Activated naive CD8-positive, alpha-beta T cell treated with anti-CD3 and anti-CD28 coated beads, Interleukin-2, amount 10 ng/mL, durations not matched to agents 7 days and 5 days (primary cell): ENCODE measurements around the gene ENTPD7. TPM values are rescaled to one million over a fixed set of nuclear protein-coding genes. Genes with fewer than 3 reads are reported as not detected.

ENCODE experiments used
- ATAC-seq: fragments of 150-1000 bp; cut with Tn5 transposase; one replicate; pipeline ENCODE4 v1.10.0; 2021; ENCODE audit warnings: low read depth, moderate library complexity
- POLR2A ChIA-PET: fragments of 350-600 bp; sonication (Branson Sonifier 250); formaldehyde crosslinking; loops from one replicate; lab custom pipeline; 2021; ENCODE audit warnings: antibody characterized with exemption; lab: Charles Lee
- DNase-seq: peaks from one replicate; pipeline ENCODE4 v3.0.0; 2021
- H3K27ac Mint-ChIP-seq: one replicate; pipeline ENCODE4 v1.8.0; 2022; ENCODE audit warnings: mild to moderate bottlenecking, mixed read lengths
- H3K27me3 Mint-ChIP-seq: one replicate; pipeline ENCODE4 v1.8.0; 2022; ENCODE audit warnings: mild to moderate bottlenecking, moderate library complexity, mixed read lengths
- H3K36me3 Mint-ChIP-seq: one replicate; pipeline ENCODE4 v1.8.0; 2021; ENCODE audit warnings: mild to moderate bottlenecking, mixed read lengths
- H3K4me1 Mint-ChIP-seq: one replicate; pipeline ENCODE4 v1.8.0; 2021; ENCODE audit warnings: mixed read lengths
- H3K4me3 Mint-ChIP-seq: one replicate; pipeline ENCODE4 v1.8.0; 2022; ENCODE audit warnings: mild to moderate bottlenecking, moderate library complexity, mixed read lengths
- H3K9me3 Mint-ChIP-seq: one replicate; pipeline ENCODE4 v1.8.0; 2021; ENCODE audit warnings: mixed read lengths
- total RNA-seq, 2 experiments: library from RNA; stranded (reverse); gene quantifications; one replicate each; pipeline ENCODE4 v1.2.3, GENCODE V29; 2021

ENTPD7 gene
- total RNA-seq, 2 experiments from 2014 or later, result 3.3 to 3.5 TPM

- H3K4me1 Mint-ChIP-seq, result peaks cover 16% of the 10 kb centered on the region
- H3K4me3 Mint-ChIP-seq, result no peak overlapping the region
- POLR2A ChIA-PET, result no interaction called here
- H3K9me3 Mint-ChIP-seq, result no peaks in the 10 kb centered on the region
- ATAC-seq (no peak), DNase-seq (no peak)
- H3K27me3 Mint-ChIP-seq, result no peaks in the 10 kb centered on the region
- no peak overlapping the region for H3K27ac Mint-ChIP-seq
- peaks cover 7% of the 10 kb centered on the region for H3K36me3 Mint-ChIP-seq
Measured at GRCh38 chr10:99681553-99681952, 22.2 kb downstream of the ENTPD7 start.

DNA sequence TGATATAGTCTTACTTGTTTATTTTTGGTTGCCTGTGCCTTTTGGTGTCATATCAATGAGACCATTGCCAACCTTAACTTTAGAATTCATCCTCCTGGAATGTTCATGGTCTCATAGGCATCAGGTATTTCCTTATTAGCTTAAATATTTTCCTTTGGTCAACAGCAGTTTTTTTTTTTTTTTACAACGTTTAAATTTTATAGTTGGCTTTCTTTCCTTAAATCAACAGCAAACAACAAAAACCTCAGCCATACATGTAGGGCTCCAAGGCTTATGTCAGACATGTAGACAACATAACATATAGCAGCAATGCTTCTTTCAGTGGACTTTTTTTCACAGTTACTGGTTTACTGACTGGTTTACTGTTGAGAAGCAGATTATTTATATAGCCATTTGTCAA lies 22.7 kb downstream of the ENTPD7 start:
- Mint-ChIP-seq H3K4me3 (no peak overlapping the region), H3K9me3 (no peaks in the 10 kb centered on the region), H3K27me3 (no peaks in the 10 kb centered on the region), H3K4me1 (peaks cover 12% of the 10 kb centered on the region), H3K36me3 (peaks cover 5% of the 10 kb centered on the region), H3K27ac (no peak overlapping the region)
- ATAC-seq, result no peak
- no peak for DNase-seq
- POLR2A ChIA-PET, result no interaction called here

GRCh38 chr10:99682752-99683151 lies 23.4 kb downstream of the ENTPD7 start:
- DNase-seq (no peak), ATAC-seq (peak; percentile 54)
- Mint-ChIP-seq H3K4me3 (no peak overlapping the region), H3K9me3 (no peaks in the 10 kb centered on the region), H3K36me3 (peaks cover 5% of the 10 kb centered on the region), H3K4me1 (peaks cover 12% of the 10 kb centered on the region), H3K27ac (no peak overlapping the region), H3K27me3 (no peaks in the 10 kb centered on the region)
- POLR2A ChIA-PET, result no interaction called here

- peak overlapping the region; percentile 34 for H3K27ac Mint-ChIP-seq
- no peaks in the 10 kb centered on the region for H3K27me3 Mint-ChIP-seq
- peaks cover 8% of the 10 kb centered on the region for H3K4me1 Mint-ChIP-seq
- no peak for DNase-seq
- H3K36me3 Mint-ChIP-seq, result peaks cover 2% of the 10 kb centered on the region
- no peak overlapping the region for H3K4me3 Mint-ChIP-seq
- POLR2A ChIA-PET, result no interaction called here
- no peak for ATAC-seq
- H3K9me3 Mint-ChIP-seq, result no peaks in the 10 kb centered on the region
Measured at GRCh38 chr10:99685597-99685967, 26.3 kb downstream of the ENTPD7 start.

- DNase-seq (no peak), ATAC-seq (no peak)
- Mint-ChIP-seq H3K27ac (no peak overlapping the region), H3K36me3 (peaks cover 7% of the 10 kb centered on the region), H3K9me3 (no peaks in the 10 kb centered on the region), H3K4me1 (peaks cover 8% of the 10 kb centered on the region), H3K4me3 (no peak overlapping the region), H3K27me3 (no peaks in the 10 kb centered on the region)
- POLR2A ChIA-PET, result no interaction called here
Measured at GRCh38 chr10:99689461-99689860, 30.2 kb downstream of the ENTPD7 start.

DNA sequence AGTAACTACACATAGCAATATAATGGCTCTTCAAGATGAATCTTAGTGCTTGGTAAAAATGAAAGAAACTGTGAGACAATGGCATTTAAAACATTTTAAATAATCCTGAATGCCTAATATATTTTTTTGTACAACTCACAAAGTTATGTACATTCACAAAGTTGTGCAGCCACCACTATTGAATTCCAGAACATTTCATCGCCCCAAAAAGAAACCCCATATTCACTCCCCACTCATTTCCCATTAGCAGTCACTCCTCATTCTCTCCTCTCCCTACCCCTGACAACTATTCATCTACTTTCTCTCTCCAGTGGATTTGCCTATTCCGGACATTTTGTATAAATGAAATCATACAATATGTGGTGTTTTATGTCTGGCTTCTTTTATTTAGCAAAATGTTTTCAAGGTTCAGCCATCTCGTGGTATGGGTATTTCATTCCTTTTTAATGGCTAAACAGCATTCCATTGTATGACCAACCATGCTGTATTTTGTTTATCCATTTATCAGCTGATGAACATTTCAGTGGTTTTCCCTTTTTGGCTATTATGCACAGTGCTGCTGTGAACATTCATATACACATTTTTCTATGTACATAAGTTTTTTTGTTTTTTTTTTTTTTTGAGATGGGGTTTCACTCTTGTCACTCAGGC lies 34.7 kb downstream of the ENTPD7 start:
- Mint-ChIP-seq H3K36me3 (peaks cover 10% of the 10 kb centered on the region), H3K4me1 (no peaks in the 10 kb centered on the region), H3K27ac (no peak overlapping the region), H3K27me3 (no peaks in the 10 kb centered on the region), H3K4me3 (no peak overlapping the region), H3K9me3 (no peaks in the 10 kb centered on the region)
- DNase-seq (no peak), ATAC-seq (no peak)
- POLR2A ChIA-PET, result no interaction called here

GRCh38 chr10:99695761-99696160 lies 36.5 kb downstream of the ENTPD7 start:
- no peak overlapping the region for H3K27ac Mint-ChIP-seq
- POLR2A ChIA-PET, result no interaction called here
- no peak for ATAC-seq
- no peak for DNase-seq
- no peak overlapping the region for H3K4me3 Mint-ChIP-seq
- H3K4me1 Mint-ChIP-seq, result no peaks in the 10 kb centered on the region
- peaks cover 12% of the 10 kb centered on the region for H3K36me3 Mint-ChIP-seq
- H3K27me3 Mint-ChIP-seq, result no peaks in the 10 kb centered on the region
- no peaks in the 10 kb centered on the region for H3K9me3 Mint-ChIP-seq

DNA sequence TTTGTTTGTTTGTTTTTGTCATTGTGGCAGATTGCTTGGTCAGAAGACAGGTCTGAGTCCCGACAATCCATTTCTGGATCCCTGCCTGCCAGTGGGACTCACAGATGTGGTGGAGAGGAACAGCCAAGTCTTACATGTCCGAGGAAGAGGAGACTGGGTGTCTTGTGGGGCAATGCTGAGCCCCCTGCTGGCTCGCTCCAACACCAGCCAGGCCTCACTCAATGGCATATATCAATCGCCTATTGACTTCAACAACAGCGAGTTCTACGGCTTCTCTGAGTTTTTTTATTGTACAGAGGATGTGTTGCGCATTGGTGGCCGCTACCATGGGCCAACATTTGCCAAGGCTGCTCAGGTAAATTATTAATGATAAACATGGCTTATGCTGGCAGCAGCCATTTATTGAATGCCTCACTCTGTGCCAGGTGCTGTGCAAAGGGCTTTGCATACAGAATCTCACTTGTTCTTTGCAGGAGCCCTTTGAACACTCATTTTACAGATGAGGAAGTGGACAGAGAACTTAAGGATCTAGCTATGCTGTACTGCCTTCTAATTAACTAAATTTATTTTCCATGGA lies 39.3 kb downstream of the ENTPD7 start:
- DNase-seq, result no peak
- no peak overlapping the region for H3K4me3 Mint-ChIP-seq
- no peak for ATAC-seq
- H3K36me3 Mint-ChIP-seq, result peaks cover 12% of the 10 kb centered on the region
- H3K4me1 Mint-ChIP-seq, result no peaks in the 10 kb centered on the region
- POLR2A ChIA-PET, result no interaction called here
- no peaks in the 10 kb centered on the region for H3K9me3 Mint-ChIP-seq
- H3K27ac Mint-ChIP-seq, result no peak overlapping the region
- H3K27me3 Mint-ChIP-seq, result no peaks in the 10 kb centered on the region

DNA sequence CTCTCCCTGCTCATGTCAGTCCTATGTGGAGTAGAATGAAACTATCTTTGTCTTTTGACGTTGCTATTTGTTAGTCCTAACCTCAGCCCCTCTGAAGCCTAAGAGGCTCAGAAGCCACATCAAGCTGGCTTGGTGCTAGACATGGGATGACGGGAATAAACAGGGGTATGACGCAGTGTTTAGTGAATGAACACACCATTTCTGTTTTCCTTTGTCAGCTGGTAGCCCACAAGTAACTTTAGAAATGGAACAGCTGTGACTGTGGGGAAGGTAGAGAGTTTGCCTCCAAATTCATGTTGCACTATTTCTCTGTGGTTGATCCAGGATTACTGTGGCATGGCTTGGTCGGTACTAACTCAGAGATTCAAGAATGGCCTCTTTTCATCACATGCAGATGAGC lies 41.3 kb downstream of the ENTPD7 start:
- H3K27me3 Mint-ChIP-seq, result no peaks in the 10 kb centered on the region
- POLR2A ChIA-PET, result no interaction called here
- no peak overlapping the region for H3K4me3 Mint-ChIP-seq
- H3K4me1 Mint-ChIP-seq, result no peaks in the 10 kb centered on the region
- H3K9me3 Mint-ChIP-seq, result no peaks in the 10 kb centered on the region
- ATAC-seq (no peak), DNase-seq (no peak)
- H3K27ac Mint-ChIP-seq, result peak overlapping the region; percentile 19
- peaks cover 9% of the 10 kb centered on the region for H3K36me3 Mint-ChIP-seq

GRCh38 chr10:99708428-99709012 lies 49.2 kb downstream of the ENTPD7 start:
- H3K27ac Mint-ChIP-seq, result no peak overlapping the region
- no peak for DNase-seq
- no peaks in the 10 kb centered on the region for H3K27me3 Mint-ChIP-seq
- POLR2A ChIA-PET, result no interaction called here
- H3K4me1 Mint-ChIP-seq, result no peaks in the 10 kb centered on the region
- H3K4me3 Mint-ChIP-seq, result no peak overlapping the region
- no peaks in the 10 kb centered on the region for H3K9me3 Mint-ChIP-seq
- no peak for ATAC-seq
- H3K36me3 Mint-ChIP-seq, result peaks cover 5% of the 10 kb centered on the region

- Mint-ChIP-seq H3K27ac (no peak overlapping the region), H3K4me3 (no peak overlapping the region), H3K36me3 (peaks cover 8% of the 10 kb centered on the region), H3K4me1 (no peaks in the 10 kb centered on the region), H3K9me3 (no peaks in the 10 kb centered on the region), H3K27me3 (no peaks in the 10 kb centered on the region)
- DNase-seq, result no peak
- POLR2A ChIA-PET, result no interaction called here
- no peak for ATAC-seq
Measured at GRCh38 chr10:99709480-99710229, 50.3 kb downstream of the ENTPD7 start.

- Mint-ChIP-seq H3K4me1 (no peaks in the 10 kb centered on the region), H3K36me3 (peaks cover 13% of the 10 kb centered on the region), H3K9me3 (no peaks in the 10 kb centered on the region), H3K27ac (no peak overlapping the region), H3K4me3 (no peak overlapping the region), H3K27me3 (no peaks in the 10 kb centered on the region)
- POLR2A ChIA-PET, result no interaction called here
- DNase-seq, result no peak
- peak; percentile 82 for ATAC-seq
Measured at GRCh38 chr10:99711129-99711719, 51.9 kb downstream of the ENTPD7 start.

DNA sequence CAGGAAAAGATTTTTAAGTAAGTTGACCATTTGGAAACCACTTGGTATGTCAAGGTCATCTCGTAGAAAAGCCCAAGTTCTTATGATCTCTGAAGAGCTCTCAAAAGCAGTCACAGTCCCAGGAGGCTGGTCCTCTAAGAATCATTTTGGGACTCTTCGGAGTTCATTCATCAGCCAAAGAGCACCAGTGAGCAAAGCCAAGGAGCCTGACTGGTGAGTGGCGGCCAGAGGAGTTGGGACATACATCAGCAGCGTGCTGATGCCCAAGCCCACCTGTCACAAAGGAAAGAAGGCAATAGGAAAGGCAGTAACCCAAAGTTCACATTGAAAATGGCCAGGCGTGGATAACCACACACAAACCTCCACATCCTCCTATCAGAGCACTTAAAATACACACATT lies 55.1 kb downstream of the ENTPD7 start:
- Mint-ChIP-seq H3K27ac (no peak overlapping the region), H3K4me3 (no peak overlapping the region), H3K9me3 (no peaks in the 10 kb centered on the region), H3K27me3 (no peaks in the 10 kb centered on the region), H3K4me1 (peaks cover 2% of the 10 kb centered on the region), H3K36me3 (peaks cover 27% of the 10 kb centered on the region)
- POLR2A ChIA-PET, result interaction anchor here (0.7 kb wide), 2 partner anchors 9 to 472 kb away, joined by 3 to 4 read pairs; no protein-coding TSS in a partner anchor
- no peak for DNase-seq
- ATAC-seq, result no peak
